Liver (tissue), 3 donors: ENCODE measurements around the gene SLIT3.

Source experiments
- CTCF ChIP-seq: fragments of 150-350 bp; IDR thresholded peaks from 2 replicates; pipeline ENCODE4 v1.5.1; 2017; ENCODE audit warnings: improper control_type of control experiment, low read depth, low read length; ENCODE audit not compliant: missing input control
- EGR1 ChIP-seq, 2 donors: IDR thresholded peaks; 2 replicates each; pipeline ENCODE4 v1.6.1; 2016 to 2018; ENCODE audit warnings: antibody characterized with exemption in 2 of 2, low read depth in 2 of 2
- GABPA ChIP-seq, 2 donors: IDR thresholded peaks in 1 of 2; conservative IDR thresholded peaks in 1 of 2; 2 replicates each; pipeline ENCODE4 v1.6.1; 2016; ENCODE audit warnings: antibody characterized with exemption in 2 of 2, mild to moderate bottlenecking in 1 of 2, moderate library complexity in 1 of 2
- JUND ChIP-seq, 2 donors: IDR thresholded peaks; 2 replicates each; pipeline ENCODE4 v1.6.1; 2016; ENCODE audit warnings: antibody characterized with exemption in 2 of 2
- MAX ChIP-seq: IDR thresholded peaks from 2 replicates; pipeline ENCODE4 v1.6.1; 2016; ENCODE audit warnings: antibody characterized with exemption
- NR2F2 ChIP-seq: IDR thresholded peaks from 2 replicates; pipeline ENCODE4 v1.6.1; 2016; ENCODE audit warnings: antibody characterized with exemption
- TAF1 ChIP-seq: conservative IDR thresholded peaks from 2 replicates; pipeline ENCODE4 v1.6.1; 2016; ENCODE audit warnings: antibody characterized with exemption, mild to moderate bottlenecking
- YY1 ChIP-seq: IDR thresholded peaks from 2 replicates; pipeline ENCODE4 v1.6.1; 2016; ENCODE audit warnings: antibody characterized with exemption, mild to moderate bottlenecking
- TF ChIP-seq, protein P1 (sequence below): IDR thresholded peaks from 2 replicates; pipeline ENCODE4 v1.6.1; 2016; ENCODE audit warnings: antibody characterized with exemption, mild to moderate bottlenecking
- TF ChIP-seq, protein P2 (sequence below): IDR thresholded peaks from 2 replicates; pipeline ENCODE4 v1.6.1; 2016; ENCODE audit warnings: antibody characterized with exemption
- TF ChIP-seq, protein P3 (sequence below): IDR thresholded peaks from 2 replicates; pipeline ENCODE4 v1.6.1; 2016; ENCODE audit warnings: antibody characterized with exemption
- donor health status: healthy.
- donor health status: healthy.

DNA sequence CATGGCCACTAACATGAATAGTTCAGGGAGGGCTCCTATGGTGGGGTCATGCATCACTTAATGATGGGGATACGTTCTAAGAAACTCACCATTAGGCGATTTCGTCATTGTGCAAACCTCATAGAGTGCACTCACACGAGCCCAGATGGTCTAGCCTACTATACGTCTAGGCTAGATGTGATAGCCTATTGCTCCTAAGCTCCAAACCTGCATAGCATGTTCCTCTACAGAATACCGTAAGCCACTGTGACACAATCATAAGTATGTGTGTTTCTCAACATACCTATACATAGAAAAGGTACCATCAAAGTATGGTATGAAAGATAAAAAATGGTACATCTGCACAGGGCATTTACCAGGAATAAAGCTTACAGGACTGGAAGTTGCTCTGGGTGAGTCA lies 6.3 kb downstream of the SLIT3 start:
- no peak for TF ChIP-seq NR2F2
- no peak for TF ChIP-seq TAF1
- TF ChIP-seq CTCF = no peak
- TF ChIP-seq, protein P1, sequence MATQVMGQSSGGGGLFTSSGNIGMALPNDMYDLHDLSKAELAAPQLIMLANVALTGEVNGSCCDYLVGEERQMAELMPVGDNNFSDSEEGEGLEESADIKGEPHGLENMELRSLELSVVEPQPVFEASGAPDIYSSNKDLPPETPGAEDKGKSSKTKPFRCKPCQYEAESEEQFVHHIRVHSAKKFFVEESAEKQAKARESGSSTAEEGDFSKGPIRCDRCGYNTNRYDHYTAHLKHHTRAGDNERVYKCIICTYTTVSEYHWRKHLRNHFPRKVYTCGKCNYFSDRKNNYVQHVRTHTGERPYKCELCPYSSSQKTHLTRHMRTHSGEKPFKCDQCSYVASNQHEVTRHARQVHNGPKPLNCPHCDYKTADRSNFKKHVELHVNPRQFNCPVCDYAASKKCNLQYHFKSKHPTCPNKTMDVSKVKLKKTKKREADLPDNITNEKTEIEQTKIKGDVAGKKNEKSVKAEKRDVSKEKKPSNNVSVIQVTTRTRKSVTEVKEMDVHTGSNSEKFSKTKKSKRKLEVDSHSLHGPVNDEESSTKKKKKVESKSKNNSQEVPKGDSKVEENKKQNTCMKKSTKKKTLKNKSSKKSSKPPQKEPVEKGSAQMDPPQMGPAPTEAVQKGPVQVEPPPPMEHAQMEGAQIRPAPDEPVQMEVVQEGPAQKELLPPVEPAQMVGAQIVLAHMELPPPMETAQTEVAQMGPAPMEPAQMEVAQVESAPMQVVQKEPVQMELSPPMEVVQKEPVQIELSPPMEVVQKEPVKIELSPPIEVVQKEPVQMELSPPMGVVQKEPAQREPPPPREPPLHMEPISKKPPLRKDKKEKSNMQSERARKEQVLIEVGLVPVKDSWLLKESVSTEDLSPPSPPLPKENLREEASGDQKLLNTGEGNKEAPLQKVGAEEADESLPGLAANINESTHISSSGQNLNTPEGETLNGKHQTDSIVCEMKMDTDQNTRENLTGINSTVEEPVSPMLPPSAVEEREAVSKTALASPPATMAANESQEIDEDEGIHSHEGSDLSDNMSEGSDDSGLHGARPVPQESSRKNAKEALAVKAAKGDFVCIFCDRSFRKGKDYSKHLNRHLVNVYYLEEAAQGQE = no peak
- no peak for TF ChIP-seq JUND (IDR thresholded peaks at IDR 0.05)
- TF ChIP-seq, protein P2, sequence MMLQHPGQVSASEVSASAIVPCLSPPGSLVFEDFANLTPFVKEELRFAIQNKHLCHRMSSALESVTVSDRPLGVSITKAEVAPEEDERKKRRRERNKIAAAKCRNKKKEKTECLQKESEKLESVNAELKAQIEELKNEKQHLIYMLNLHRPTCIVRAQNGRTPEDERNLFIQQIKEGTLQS = no peak
- TF ChIP-seq YY1 = no peak
- no peak for TF ChIP-seq EGR1 (IDR thresholded peaks at IDR 0.05; ENCODE audit: low read depth in 2 of 2)
- TF ChIP-seq MAX = no peak
- TF ChIP-seq GABPA (IDR thresholded peaks at IDR 0.05 in 1 of 2, conservative IDR thresholded peaks at IDR 0.05 in 1 of 2) = no peak
- TF ChIP-seq, protein P3, sequence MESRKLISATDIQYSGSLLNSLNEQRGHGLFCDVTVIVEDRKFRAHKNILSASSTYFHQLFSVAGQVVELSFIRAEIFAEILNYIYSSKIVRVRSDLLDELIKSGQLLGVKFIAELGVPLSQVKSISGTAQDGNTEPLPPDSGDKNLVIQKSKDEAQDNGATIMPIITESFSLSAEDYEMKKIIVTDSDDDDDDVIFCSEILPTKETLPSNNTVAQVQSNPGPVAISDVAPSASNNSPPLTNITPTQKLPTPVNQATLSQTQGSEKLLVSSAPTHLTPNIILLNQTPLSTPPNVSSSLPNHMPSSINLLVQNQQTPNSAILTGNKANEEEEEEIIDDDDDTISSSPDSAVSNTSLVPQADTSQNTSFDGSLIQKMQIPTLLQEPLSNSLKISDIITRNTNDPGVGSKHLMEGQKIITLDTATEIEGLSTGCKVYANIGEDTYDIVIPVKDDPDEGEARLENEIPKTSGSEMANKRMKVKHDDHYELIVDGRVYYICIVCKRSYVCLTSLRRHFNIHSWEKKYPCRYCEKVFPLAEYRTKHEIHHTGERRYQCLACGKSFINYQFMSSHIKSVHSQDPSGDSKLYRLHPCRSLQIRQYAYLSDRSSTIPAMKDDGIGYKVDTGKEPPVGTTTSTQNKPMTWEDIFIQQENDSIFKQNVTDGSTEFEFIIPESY = no peak
